HepG2 (cell line): Measurements from ENCODE around the gene CTRL. TPM values are rescaled to one million over a fixed set of nuclear protein-coding genes. Genes with fewer than 3 reads are reported as not detected.

Experiments
- ARHGAP35 ChIP-seq: sonication (generic); formaldehyde crosslinking; IDR thresholded peaks from 2 replicates; pipeline ENCODE4 v1.9.0; 2022; ENCODE audit warnings: mild to moderate bottlenecking, inconsistent platforms, moderate library complexity, missing genetic modification reagents, borderline replicate concordance
- CEBPG ChIP-seq: IDR thresholded peaks from 2 replicates; pipeline ENCODE4 v1.6.1; 2016
- KAT2B ChIP-seq: fragments of 150-350 bp; IDR thresholded peaks from 2 replicates; pipeline ENCODE4 v1.6.1; 2014; ENCODE audit warnings: low read depth, low read length, borderline replicate concordance
- KAT7 ChIP-seq: IDR thresholded peaks from 2 replicates; pipeline ENCODE4 v1.6.1; 2018; ENCODE audit warnings: borderline replicate concordance, missing compliant biosample characterization
- MIXL1 ChIP-seq: IDR thresholded peaks from 2 replicates; pipeline ENCODE4 v1.6.1; 2016
- MZF1 ChIP-seq: sonication (generic); formaldehyde crosslinking; IDR thresholded peaks from 2 replicates; pipeline ENCODE4 v1.8.1; 2023; ENCODE audit warnings: mild to moderate bottlenecking, missing genetic modification reagents, borderline replicate concordance
- NFRKB ChIP-seq: fragments of 450-650 bp; IDR thresholded peaks from 2 replicates; pipeline ENCODE4 v1.6.1; 2017
- NFYB ChIP-seq: sonication (generic); formaldehyde crosslinking; IDR thresholded peaks from 2 replicates; pipeline ENCODE4 v1.4.0; 2020; ENCODE audit warnings: missing genetic modification reagents
- NR1H2 ChIP-seq: sonication (generic); formaldehyde crosslinking; IDR thresholded peaks from 2 replicates; pipeline ENCODE4 v1.8.1; 2022; ENCODE audit warnings: low read depth, missing genetic modification reagents, borderline replicate concordance
- PCBP2 ChIP-seq: fragments of 200-400 bp; formaldehyde crosslinking; optimal IDR thresholded peaks from 2 replicates; pipeline ENCODE3; 2018; ENCODE audit warnings: low read length, low read depth; ENCODE audit not compliant: poor library complexity, severe bottlenecking
- POGK ChIP-seq: sonication (generic); formaldehyde crosslinking; conservative IDR thresholded peaks from 2 replicates; pipeline ENCODE4 v1.8.0; 2022; ENCODE audit warnings: mild to moderate bottlenecking, moderate library complexity, missing genetic modification reagents
- POLR2AphosphoS5 ChIP-seq: IDR thresholded peaks from 2 replicates; pipeline ENCODE4 v1.6.1; 2012; ENCODE audit warnings: low read depth, low read length
- TFDP2 ChIP-seq: sonication (generic); formaldehyde crosslinking; IDR thresholded peaks from 2 replicates; pipeline ENCODE4 v1.4.0; 2020; ENCODE audit warnings: missing genetic modification reagents
- TOPORS ChIP-seq: sonication (generic); formaldehyde crosslinking; IDR thresholded peaks from 2 replicates; pipeline ENCODE4 v1.8.0; 2023; ENCODE audit warnings: mild to moderate bottlenecking, missing genetic modification reagents
- U2AF2 ChIP-seq: fragments of 200-400 bp; formaldehyde crosslinking; IDR thresholded peaks from 2 replicates; pipeline ENCODE4 v1.6.1; 2017; ENCODE audit warnings: low read depth, mild to moderate bottlenecking, low read length
- ZFP37 ChIP-seq: sonication (generic); formaldehyde crosslinking; IDR thresholded peaks from 2 replicates; pipeline ENCODE4 v1.4.0; 2020; ENCODE audit warnings: missing genetic modification reagents, borderline replicate concordance
- ZNF276 ChIP-seq: sonication (generic); formaldehyde crosslinking; IDR thresholded peaks from 2 replicates; pipeline ENCODE4 v1.4.0; 2020; ENCODE audit warnings: mild to moderate bottlenecking, low read depth, missing genetic modification reagents
- ZNF329 ChIP-seq: sonication (generic); formaldehyde crosslinking; IDR thresholded peaks from 2 replicates; pipeline ENCODE4 v1.9.0; 2021; ENCODE audit warnings: low read depth, mild to moderate bottlenecking, missing genetic modification reagents
- ZNF501 ChIP-seq: sonication (generic); formaldehyde crosslinking; IDR thresholded peaks from 2 replicates; pipeline ENCODE4 v1.5.1; 2020; ENCODE audit warnings: mild to moderate bottlenecking, moderate library complexity, missing genetic modification reagents
- ZNF629 ChIP-seq: sonication (generic); formaldehyde crosslinking; conservative IDR thresholded peaks from 2 replicates; pipeline ENCODE4 v1.5.0; 2020; ENCODE audit warnings: missing genetic modification reagents
- ZNF672 ChIP-seq: sonication (generic); formaldehyde crosslinking; IDR thresholded peaks from 2 replicates; pipeline ENCODE4 v1.8.1; 2022; ENCODE audit warnings: missing genetic modification reagents
- ZNF691 ChIP-seq: sonication (generic); formaldehyde crosslinking; IDR thresholded peaks from 2 replicates; pipeline ENCODE4 v1.4.0; 2020; ENCODE audit warnings: missing genetic modification reagents, low read depth, mild to moderate bottlenecking, borderline replicate concordance
- ZNF75D ChIP-seq: sonication (generic); formaldehyde crosslinking; IDR thresholded peaks from 2 replicates; pipeline ENCODE4 v1.8.1; 2023; ENCODE audit warnings: missing genetic modification reagents, mild to moderate bottlenecking, borderline replicate concordance
- polyA plus RNA-seq, 8 experiments: library from polyadenylated mRNA; depleted of rRNA in 3 of 8; stranded (reverse) in 7 of 8; unstranded in 1 of 8; fragments of >200 nt; fragmentation: Illumina TruSeq in 4 of 8; extraction: Trizol in 4 of 8; gene quantifications; 2 replicates each; pipeline versions ENCODE4 v1.2.1 to v1.2.3, GENCODE V29; 2011 to 2016; ENCODE audit warnings: low read depth in 4 of 8, missing spikeins in 1 of 8, mixed read lengths in 1 of 8; ENCODE audit not compliant: insufficient read depth in 1 of 8
- total RNA-seq, 5 experiments: library from RNA; depleted of rRNA; stranded (reverse); fragments of >200 nt; fragmentation: Illumina TruSeq; extraction: Trizol; gene quantifications; 2 replicates each; pipeline ENCODE4 v1.2.3, GENCODE V29; 2016; ENCODE audit warnings: low read depth in 1 of 5

The CTRL gene
- total and polyA plus RNA-seq, 2 of the 13 experiments (the other 11 are each of a cell fraction or from before 2014, with no cell fraction given), result 1.9 to 2.7 TPM

GRCh38 chr16:67936124-67936879 lies 4.6 kb upstream of the CTRL start, which contains the start of gene PSMB10 (continued):
- TF ChIP-seq ZNF691 (CRISPR knock-in tag) (no peak), ZNF75D (CRISPR knock-in tag) (0 out of 2 replicates have a peak, but pooled peaks have one; percentile 34), ZNF501 (CRISPR knock-in tag) (no peak; the same call in 1 of the 2 replicates), ZFP37 (0 out of 2 replicates have a peak, but pooled peaks have one; percentile 44), NFRKB (no peak), POGK (CRISPR knock-in tag) (no peak), POLR2AphosphoS5 (no peak), ZNF329 (CRISPR knock-in tag) (no peak; the same call in 1 of the 2 replicates), CEBPG (CRISPR knock-in tag) (no peak), TOPORS (CRISPR knock-in tag) (no peak), NR1H2 (CRISPR knock-in tag) (no peak), MIXL1 (CRISPR knock-in tag) (no peak), U2AF2 (peak; percentile 58; the same call in 1 of the 2 replicates), ZNF629 (peak; percentile 4; the same call in 1 of the 2 replicates), PCBP2 (peak; percentile 7), ZNF276 (CRISPR knock-in tag) (no peak), ZNF672 (CRISPR knock-in tag) (no peak), KAT7 (0 out of 2 replicates have a peak, but pooled peaks have one; percentile 14), TFDP2 (CRISPR knock-in tag) (no peak; the same call in 1 of the 2 replicates), MZF1 (no peak), ARHGAP35 (CRISPR knock-in tag) (no peak), KAT2B (no peak), NFYB (CRISPR knock-in tag) (no peak)
